GM18507 (cell line): ENCODE data around the gene SCART1.

Experiments used
- DNase-seq: peaks from one replicate; pipeline ENCODE4 v3.0.0; 2011; ENCODE audit warnings: low read depth; ENCODE audit not compliant: insufficient read length; ENCODE audit errors: extremely low spot score
- FAIRE-seq: peaks from 2 replicates; lab custom pipeline; 2011; peaks lifted over from hg19 to GRCh38; lab: Jason Lieb, UNC

SCART1 gene

DNA sequence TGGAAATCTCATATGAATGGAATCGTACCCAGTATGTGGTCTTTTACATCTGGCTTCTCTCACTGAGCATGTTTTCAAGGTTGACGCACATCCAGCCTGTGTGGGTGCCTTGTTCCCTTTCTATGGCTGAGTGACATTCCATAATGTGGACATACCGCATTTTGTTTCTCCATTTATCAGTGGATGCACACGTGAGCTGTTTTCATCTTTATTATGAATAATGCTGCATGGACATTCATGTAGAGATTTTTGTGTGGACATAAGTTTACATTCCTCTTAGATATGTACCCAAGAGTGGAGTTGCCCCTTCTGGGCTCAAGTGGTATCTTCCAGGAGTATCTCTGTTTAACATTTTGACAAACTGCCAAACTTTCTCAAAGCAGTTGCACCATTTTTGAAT is 1.3 kb upstream of the SCART1 start:
- DNase-seq (no peak), FAIRE-seq (no peak)

GRCh38 chr10:133454204-133454893 is 604 bp downstream of the SCART1 start:
- DNase-seq = no peak
- FAIRE-seq = no peak

DNA sequence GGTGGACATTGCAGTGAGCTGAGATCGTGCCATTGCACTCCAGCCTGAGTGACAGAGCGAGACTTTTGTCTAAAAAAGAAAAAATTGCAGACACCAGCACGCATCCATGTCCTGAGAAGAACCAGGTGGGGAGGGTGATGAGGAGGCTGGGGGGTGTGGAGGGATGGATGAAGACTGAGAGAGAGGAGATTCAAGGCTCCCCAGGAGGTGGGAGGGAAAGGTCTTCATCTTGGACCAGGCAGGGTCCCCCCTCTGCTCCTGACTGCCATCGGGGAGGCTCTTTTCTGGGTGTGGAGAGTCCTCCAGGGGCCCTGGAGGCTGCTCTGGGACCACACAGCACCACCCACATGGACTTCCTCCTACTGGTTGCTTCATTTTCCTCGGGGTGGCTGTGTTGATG is 1.5 kb downstream of the SCART1 start:
- no peak for DNase-seq
- FAIRE-seq = no peak

GRCh38 chr10:133455611-133456031 is 1.9 kb downstream of the SCART1 start:
- DNase-seq (no peak), FAIRE-seq (no peak)

GRCh38 chr10:133456041-133456951 is 2.6 kb downstream of the SCART1 start:
- no peak for DNase-seq
- FAIRE-seq = no peak

DNA sequence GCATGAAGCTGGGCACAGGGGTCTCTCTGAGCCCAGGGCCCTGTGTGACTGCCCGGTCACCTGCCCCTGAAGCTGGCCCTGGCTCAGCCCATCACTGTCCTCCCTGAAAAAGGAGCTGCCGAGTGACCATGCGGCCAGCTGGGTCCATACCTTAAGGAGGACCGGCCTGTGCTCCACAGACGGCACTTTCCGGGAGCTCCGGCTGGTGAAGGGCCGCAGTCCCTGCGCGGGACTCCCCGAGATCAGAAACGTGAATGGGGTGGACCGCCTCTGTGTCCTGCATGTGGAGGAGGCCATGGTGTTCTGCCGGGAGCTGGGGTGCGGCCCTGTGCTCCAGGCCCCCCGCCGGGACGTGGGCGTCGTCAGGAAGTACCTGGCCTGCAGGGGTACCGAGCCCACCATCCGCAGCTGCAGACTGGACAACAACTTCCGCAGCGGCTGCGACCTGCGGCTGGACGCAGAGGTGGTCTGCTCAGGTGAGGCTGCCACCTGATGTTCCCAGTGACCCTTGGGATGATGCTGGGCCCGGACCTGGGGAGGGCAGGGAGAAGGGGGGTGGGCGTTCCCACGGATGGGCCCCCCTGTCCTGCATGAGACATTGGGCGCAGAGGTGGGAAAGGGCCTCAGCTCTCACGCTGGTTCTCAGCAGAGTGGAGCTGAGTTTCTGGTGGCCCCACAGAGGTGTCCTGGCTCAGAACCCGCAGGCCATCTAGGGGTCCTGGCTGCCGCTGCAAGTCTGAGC is 3.5 kb downstream of the SCART1 start:
- DNase-seq = no peak
- no peak for FAIRE-seq

DNA sequence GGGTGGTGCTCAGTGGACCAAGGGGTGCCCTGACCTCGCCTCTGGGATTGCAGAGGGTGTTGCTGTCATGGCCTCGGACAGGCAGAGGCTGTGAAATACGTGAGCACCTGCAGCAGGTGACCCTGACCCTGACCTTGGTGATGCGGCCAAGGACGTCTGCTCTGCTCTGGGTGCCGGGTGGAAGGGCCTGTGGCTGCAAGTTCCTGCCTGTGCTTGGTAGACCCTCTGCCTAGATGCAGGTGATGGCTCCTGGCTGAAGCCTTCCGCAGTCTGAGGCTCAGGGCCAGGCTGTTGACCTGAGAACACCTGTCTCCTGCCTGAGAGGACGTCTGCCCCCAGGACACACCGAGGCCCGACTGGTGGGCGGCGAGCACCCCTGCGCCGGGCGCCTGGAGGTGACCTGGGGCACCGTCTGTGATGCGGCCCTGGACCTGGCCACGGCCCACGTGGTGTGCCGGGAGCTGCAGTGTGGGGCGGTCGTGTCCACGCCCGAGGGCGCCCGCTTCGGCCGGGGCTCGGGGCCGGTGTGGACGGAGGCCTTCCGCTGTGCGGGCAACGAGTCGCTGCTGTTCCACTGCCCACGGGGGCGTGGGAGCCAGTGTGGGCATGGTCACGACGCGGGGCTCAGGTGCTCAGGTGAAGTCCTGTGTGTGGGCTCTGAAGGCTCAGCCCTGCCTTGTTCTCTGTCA is 4.4 kb downstream of the SCART1 start:
- FAIRE-seq = no peak
- DNase-seq = no peak

- DNase-seq = no peak
- no peak for FAIRE-seq
These were observed 5.1 kb downstream of the SCART1 start for GRCh38 chr10:133458710-133459453.

DNA sequence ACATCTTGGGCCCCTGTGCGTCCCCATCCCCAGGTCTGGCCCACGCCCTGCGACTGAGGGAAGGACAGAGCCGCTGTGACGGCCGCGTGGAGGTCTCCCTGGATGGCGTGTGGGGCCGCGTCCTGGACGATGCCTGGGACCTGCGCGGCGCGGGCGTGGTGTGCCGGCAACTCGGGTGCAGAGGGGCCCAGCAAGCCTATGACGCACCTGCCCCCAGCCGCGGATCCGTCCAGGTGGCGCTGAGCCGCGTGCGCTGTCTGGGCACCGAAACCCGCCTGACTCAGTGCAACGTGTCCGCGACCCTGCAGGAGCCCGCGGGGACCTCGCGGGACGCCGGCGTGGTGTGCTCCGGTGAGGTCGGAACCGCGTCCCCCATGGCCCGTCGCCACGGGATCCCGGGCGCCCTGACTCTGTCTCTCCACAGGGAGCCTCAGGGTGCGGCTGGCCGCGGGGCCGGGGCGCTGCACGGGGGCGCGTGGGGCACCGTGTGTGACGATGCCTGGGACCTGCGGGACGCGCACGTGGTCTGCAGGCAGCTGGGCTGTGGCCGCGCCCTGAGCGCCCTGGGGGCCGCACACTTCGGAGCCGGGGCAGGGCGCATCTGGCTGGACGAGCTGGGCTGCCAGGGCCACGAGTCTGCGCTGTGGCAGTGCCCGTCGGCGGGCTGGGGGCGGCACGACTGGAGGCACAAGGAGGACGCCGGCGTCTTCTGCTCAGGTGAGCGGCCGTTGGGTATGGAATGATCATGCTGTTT is 5.9 kb downstream of the SCART1 start:
- DNase-seq = no peak
- no peak for FAIRE-seq

DNA sequence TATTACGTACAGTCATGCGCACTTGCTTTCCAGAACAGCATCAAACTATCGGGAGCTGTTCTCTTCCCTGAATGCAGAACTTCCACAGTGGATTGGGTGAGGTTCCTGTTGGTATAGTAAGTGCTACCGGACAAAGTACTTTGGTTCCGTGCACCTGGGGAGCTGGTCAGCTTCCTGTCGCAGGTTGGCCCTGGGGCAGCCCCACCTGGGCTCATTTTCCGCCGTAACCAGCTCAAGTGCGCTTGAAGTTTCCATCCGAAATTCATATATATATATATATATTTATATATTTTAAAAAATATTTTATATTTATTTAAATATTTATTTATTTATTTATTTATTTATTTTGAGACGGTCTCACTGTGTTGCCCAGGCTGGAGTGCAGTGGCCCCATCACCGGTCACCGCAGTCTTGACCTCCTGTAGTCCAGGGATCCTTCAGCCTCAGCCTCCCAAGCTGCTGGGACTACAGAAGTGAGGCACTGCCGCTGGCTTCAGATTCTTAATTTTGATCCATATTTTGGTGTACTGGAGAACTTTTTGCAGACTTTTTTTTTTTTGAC is 6.5 kb downstream of the SCART1 start:
- FAIRE-seq (no peak), DNase-seq (no peak)

- DNase-seq (no peak), FAIRE-seq (no peak)
These were observed 7.3 kb downstream of the SCART1 start for GRCh38 chr10:133461027-133461426.

DNA sequence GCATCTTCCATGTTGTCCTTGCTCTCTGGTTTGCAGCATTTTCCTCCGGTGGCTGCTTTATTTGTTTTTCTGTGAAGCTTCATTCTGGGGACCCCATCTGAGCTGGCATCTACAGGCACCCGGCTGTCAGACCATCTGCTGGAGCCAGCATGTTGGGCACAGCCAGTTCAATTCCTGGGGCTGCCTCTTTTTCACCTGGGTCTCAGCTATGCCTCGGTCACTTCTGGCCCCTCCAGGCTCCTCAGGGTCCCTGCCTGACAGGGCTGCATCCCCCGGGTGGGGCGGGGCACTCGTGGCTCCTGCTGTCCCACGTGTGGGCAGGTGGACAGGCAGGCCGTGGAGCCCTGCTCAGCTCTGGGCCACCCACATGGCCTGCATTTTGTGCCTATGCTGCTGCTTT is 8.1 kb downstream of the SCART1 start:
- DNase-seq (no peak), FAIRE-seq (no peak)

DNA sequence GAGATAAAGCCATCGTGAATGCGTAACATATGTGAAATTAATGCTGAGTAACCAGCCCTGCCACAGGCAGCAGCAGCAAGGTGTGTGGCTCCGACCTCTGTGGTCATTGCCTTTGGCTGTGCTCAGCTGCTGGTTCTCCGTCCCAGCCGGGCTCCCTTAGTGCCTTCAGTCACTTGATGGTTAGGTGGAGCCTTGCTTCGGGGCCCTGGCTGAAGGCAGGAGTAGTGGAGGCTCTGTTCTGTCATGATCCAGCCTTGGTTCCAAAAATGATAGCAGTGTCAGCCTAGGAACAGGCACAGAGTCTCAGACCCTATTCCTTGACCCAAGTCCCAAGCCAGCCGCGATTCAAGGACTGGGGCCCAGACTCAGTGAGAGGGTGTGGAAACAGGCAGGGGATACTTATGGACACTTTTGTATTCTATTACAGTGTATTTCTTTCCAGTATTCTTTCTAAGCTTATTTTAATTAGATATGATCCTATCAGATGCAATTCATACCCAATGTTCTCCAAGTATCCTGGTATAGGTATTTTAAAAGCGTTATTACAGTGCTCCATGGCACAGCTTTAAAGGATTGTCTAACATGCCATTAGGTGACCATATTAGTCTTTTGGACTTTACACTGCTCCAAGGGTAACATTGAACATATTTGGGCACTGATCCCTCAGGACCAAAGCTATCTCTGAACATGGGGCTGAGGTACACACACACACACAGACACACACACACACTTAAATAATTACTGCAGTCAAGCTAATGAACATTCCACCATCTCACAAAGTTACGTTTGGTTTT is 9.0 kb downstream of the SCART1 start:
- FAIRE-seq = no peak

DNA sequence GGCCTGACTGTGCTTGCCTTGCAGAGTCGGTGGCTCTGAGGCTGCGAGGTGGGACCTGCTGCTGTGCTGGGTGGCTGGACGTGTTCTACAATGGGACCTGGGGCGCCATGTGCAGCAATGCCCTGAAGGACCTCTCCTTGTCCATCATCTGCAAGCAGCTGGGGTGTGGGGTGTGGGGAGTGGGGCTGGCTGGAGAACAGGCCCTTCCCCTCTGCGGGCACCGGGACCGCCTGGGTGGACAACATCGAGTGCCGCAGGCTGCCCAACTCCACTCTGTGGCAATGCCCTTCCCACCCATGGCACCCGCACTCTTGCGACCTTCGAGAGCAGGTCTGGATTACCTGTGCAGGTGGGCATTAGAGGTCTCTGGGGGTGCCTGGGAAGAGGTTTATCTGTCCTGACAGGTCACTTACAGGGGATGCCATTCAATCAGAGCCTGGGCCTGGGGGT is 10.9 kb downstream of the SCART1 start:
- DNase-seq = no peak
- FAIRE-seq = no peak

More for the DNA sequence above, 9.0 kb downstream of the SCART1 start:
- DNase-seq = no peak

DNA sequence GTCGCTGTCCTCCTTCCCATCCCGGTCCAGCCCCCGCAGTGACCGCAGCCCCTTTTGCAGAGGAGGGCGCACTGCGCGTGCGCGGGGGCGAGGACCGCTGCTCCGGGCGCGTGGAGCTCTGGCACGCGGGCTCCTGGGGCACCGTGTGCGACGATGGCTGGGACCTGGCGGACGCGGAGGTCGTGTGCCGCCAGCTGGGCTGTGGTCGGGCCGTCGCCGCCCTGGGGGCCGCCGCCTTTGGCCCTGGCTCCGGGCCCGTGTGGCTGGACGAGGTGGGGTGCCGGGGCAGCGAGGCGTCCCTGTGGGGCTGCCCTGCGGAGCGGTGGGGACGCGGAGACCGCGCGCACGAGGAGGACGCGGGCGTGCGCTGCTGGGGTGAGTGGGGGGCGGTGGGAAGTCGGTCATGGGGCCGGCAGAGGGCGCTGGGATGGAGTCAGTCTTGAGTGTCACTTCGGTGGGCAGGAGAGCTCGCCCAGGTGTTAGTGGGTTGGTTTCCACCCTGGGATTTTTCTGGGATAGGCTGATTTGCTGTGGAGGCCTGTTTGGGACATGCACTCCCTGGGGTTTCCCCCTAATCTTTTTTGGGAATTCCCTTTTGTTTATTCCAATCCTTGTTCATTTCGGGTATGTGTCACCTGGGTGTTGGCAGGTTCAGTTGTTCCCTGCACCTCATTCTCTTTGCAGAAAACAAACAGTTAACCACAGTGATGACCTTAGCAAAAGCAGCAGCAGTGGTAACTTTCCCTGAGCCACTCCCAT is 11.6 kb downstream of the SCART1 start:
- FAIRE-seq = no peak
- DNase-seq = no peak

DNA sequence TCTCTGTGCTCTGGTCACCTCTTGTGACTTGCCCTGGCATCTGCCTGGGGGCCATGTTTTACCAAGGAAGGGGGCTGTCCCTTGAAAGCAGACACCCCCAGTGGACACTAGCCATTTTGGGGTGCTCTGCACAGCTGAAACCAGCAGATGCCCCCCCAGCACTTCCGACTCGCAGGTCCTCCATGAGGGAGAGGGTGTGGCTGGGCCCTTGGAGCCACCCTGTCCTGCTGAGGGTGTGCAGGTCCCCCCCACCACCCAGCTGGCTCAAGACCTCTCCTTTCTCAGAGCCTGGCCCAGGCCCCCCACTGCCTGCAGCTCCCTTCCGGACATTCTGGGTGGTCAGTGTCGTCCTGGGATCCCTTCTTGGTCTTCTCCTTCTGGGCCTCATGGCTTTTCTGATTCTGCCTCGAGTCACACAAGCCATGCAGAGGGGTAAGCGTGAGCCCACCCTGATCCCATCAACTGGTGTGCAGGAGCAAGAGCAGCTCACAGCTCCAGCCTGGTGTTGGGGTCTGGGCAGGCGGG is 12.3 kb downstream of the SCART1 start:
- no peak for FAIRE-seq
- no peak for DNase-seq
